Renal cortical epithelial cell (primary cell): ENCODE data around the gene ACSS1. TPM values are rescaled to one million over a fixed set of nuclear protein-coding genes. Genes with fewer than 3 reads are reported as not detected.

Source experiments
- DNase-seq: peaks from one replicate; pipeline ENCODE4 v3.0.0-alpha.2; 2011; ENCODE audit warnings: low read depth
- total RNA-seq: library from RNA; depleted of rRNA; stranded (reverse); fragments of >200 nt; gene quantifications from 2 replicates; pipeline ENCODE4 v1.2.3, GENCODE V29; 2014

Gene ACSS1
- total RNA-seq, 1 donor from 2014 or later: 11.8 TPM

GRCh38 chr20:25078662-25079061 is 20.7 kb upstream of the ACSS1 start:
- no peak for DNase-seq

- DNase-seq: no peak
Measured at GRCh38 chr20:25077610-25078169, 19.8 kb upstream of the ACSS1 start.

GRCh38 chr20:25076731-25077609 is 19.0 kb upstream of the ACSS1 start:
- DNase-seq: peak; percentile 69

- no peak for DNase-seq
Measured at GRCh38 chr20:25076201-25076600, 18.3 kb upstream of the ACSS1 start.

GRCh38 chr20:25073544-25073943 is 15.6 kb upstream of the ACSS1 start:
- DNase-seq: no peak

- DNase-seq: peak; percentile 10
Measured at GRCh38 chr20:25072226-25072811, 14.4 kb upstream of the ACSS1 start.

GRCh38 chr20:25071734-25072133 is 13.8 kb upstream of the ACSS1 start:
- no peak for DNase-seq

- DNase-seq: no peak
Measured at GRCh38 chr20:25070821-25071473, 13.0 kb upstream of the ACSS1 start.

- no peak for DNase-seq
Measured at GRCh38 chr20:25067102-25067987, 9.4 kb upstream of the ACSS1 start.

- peak; percentile 56 for DNase-seq
Measured at GRCh38 chr20:25066386-25066785, 8.4 kb upstream of the ACSS1 start.

GRCh38 chr20:25065625-25066338 is 7.8 kb upstream of the ACSS1 start:
- peak; percentile 67 for DNase-seq

GRCh38 chr20:25065072-25065624 is 7.2 kb upstream of the ACSS1 start:
- DNase-seq: no peak

- DNase-seq: no peak
Measured at GRCh38 chr20:25064561-25065071, 6.7 kb upstream of the ACSS1 start.

GRCh38 chr20:25063981-25064380 is 6.0 kb upstream of the ACSS1 start:
- no peak for DNase-seq

- no peak for DNase-seq
Measured at GRCh38 chr20:25063546-25063945, 5.6 kb upstream of the ACSS1 start.

- DNase-seq: no peak
Measured at GRCh38 chr20:25062841-25063240, 4.9 kb upstream of the ACSS1 start.

GRCh38 chr20:25061821-25062530 is 4.0 kb upstream of the ACSS1 start:
- no peak for DNase-seq

GRCh38 chr20:25061103-25061799 is 3.3 kb upstream of the ACSS1 start:
- peak; percentile 34 for DNase-seq

GRCh38 chr20:25059866-25060465 is 2.0 kb upstream of the ACSS1 start:
- DNase-seq: no peak
